Psoas muscle (tissue), 8 donors: ENCODE results near the gene SIGMAR1. TPM values are rescaled to one million over a fixed set of nuclear protein-coding genes. Genes with fewer than 3 reads are reported as not detected.
"Not testable (repeated sequence)": the region's sequence is repeated elsewhere in the genome, so short reads cannot be mapped to it uniquely, and the experiment has no call there.

Experiments used
- ATAC-seq, 4 donors: fragments of 200-7000 bp; cut with Tn5 transposase; one replicate each; pipeline ENCODE4 v1.9.1; 2020; ENCODE audit warnings: moderate library complexity in 3 of 4, mild to moderate bottlenecking in 2 of 4
- DNase-seq, 2 donors: peaks; one replicate each; pipeline ENCODE4 v3.0.0-alpha.2; 2020
- H3K27ac ChIP-seq: fragments of 200-600 bp; one replicate; pipeline ENCODE4 v1.8.0; 2022
- H3K27me3 ChIP-seq, 3 donors: fragments of 200-600 bp in 1 of 3; one replicate each; pipeline versions ENCODE4 v1.6.1 to v1.8.0; 2013 to 2022; ENCODE audit warnings: low read length in 2 of 3, mild to moderate bottlenecking in 2 of 3, moderate library complexity in 1 of 3; ENCODE audit not compliant: insufficient read depth in 3 of 3
- H3K36me3 ChIP-seq, 2 donors: fragments of 200-600 bp in 1 of 2; one replicate each; pipeline versions ENCODE4 v1.6.1 to v1.8.0; 2013 to 2022; ENCODE audit warnings: low read depth in 1 of 2, mild to moderate bottlenecking in 1 of 2, moderate library complexity in 1 of 2; ENCODE audit not compliant: insufficient read depth in 1 of 2
- H3K4me1 ChIP-seq: fragments of 200-600 bp; one replicate; pipeline ENCODE4 v1.8.0; 2022
- H3K4me3 ChIP-seq: fragments of 200-600 bp; one replicate; pipeline ENCODE4 v1.8.0; 2022; ENCODE audit warnings: mild to moderate bottlenecking
- H3K9me3 ChIP-seq: fragments of 200-600 bp; one replicate; pipeline ENCODE4 v1.8.0; 2022
- WGBS, 3 donors: extraction: QIAGEN DNeasy Blood & Tissue Kit; methylation state at CpG; one replicate each; pipeline versions ENCODE4 v1.1.6 to v1.1.7; 2013; 5-methylcytosine and 5-hydroxymethylcytosine counted together
- intact Hi-C, 2 donors: fragments of 100-400 bp; cut with DNase I; formaldehyde crosslinking; loops; one replicate each; pipeline versions ENCODE4 v1.11.0 to v1.14.2; 2022
- polyA plus RNA-seq, 3 donors: library from polyadenylated mRNA; stranded (reverse); fragments of 200-250 nt; gene quantifications; one replicate each; pipeline ENCODE4 v1.2.3, GENCODE V29; 2013
- total RNA-seq, 4 donors: library from RNA; stranded (reverse); fragmentation: NEBNext Ultra II Directional in 2 of 4; extraction: Animal tissue kit (Norgen Biotek cat#: 25700) in 2 of 4; gene quantifications; one replicate each; pipeline versions ENCODE4 v1.2.1 to v1.2.4, GENCODE V29; 2021 to 2023
- TF ChIP-seq, protein P1 (sequence below): fragments of 200-600 bp; IDR thresholded peaks from one replicate; pipeline ENCODE4 v1.8.0; 2022; ENCODE audit warnings: antibody characterized with exemption
- donor health status: healthy with polysubstance abuse.
- donor health status: DM: no; HTN: no; CAD: no; lungs with moderate emphysema.
- donor health status: Bipolar disorder and iron deficiency.
- donor health status: healthy.
- donor health status: DM: yes; HTN: yes; CAD: no.
- donor health status: DM: no; HTN: no; CAD: no.
- donor health status: DM: no; HTN: no; CAD: no.
- donor health status: DM: yes; HTN: yes; CAD: no.

Gene SIGMAR1
- total and polyA plus RNA-seq, 7 donors, result 13.0 to 50.1 (median 14.1) TPM

GRCh38 chr9:34646211-34647083 is 8.9 kb upstream of the SIGMAR1 start, which contains the start of gene GALT:
Gene GALT (plus strand): TSS chr9:34646675. CDS start chr9:34646705, 30 bp downstream.
- DNase-seq, result peak; percentile 97

DNA sequence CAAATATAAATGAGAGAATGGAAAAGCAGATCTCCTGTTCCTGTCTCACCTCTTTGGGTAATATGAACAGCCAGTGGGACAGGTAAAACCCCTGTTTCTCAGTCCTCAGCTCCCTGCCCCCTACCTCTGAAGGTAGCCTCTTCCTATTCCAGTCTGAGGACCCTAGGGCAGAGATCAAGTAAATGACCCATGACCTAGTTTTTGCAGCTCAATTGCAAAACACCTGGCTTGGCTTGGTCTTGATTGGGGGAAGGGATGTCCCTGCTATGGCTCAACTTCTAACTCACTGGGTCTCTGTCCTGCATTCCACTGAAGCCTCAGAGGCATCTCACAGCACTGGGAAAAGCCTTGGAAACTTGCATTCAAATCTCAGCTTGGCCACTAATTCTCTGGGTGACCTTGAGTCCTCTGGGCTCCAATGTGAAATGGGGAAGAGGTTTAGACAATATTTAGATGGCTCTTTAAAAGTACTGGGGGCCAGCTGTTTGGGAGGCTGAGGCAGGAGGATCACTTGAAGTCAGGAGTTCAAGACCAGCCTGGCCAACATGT is 7.3 kb upstream of the SIGMAR1 start:
- ATAC-seq (no peak), DNase-seq (no peak)
- Histone ChIP-seq H3K9me3 (no peaks in the 10 kb centered on the region), H3K27ac (no peak overlapping the region), H3K27me3 (no peaks in the 10 kb centered on the region), H3K4me1 (peaks cover 14% of the 10 kb centered on the region), H3K36me3 (peaks cover 0 to 20% of the 10 kb centered on the region in 2 donors), H3K4me3 (no peak overlapping the region)
- TF ChIP-seq, protein P1, sequence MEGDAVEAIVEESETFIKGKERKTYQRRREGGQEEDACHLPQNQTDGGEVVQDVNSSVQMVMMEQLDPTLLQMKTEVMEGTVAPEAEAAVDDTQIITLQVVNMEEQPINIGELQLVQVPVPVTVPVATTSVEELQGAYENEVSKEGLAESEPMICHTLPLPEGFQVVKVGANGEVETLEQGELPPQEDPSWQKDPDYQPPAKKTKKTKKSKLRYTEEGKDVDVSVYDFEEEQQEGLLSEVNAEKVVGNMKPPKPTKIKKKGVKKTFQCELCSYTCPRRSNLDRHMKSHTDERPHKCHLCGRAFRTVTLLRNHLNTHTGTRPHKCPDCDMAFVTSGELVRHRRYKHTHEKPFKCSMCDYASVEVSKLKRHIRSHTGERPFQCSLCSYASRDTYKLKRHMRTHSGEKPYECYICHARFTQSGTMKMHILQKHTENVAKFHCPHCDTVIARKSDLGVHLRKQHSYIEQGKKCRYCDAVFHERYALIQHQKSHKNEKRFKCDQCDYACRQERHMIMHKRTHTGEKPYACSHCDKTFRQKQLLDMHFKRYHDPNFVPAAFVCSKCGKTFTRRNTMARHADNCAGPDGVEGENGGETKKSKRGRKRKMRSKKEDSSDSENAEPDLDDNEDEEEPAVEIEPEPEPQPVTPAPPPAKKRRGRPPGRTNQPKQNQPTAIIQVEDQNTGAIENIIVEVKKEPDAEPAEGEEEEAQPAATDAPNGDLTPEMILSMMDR, result no peak
- intact Hi-C loops, result loop anchor here in 1 of 2 donors (5.0 kb wide), 1 partner anchor 57 kb away; no protein-coding TSS in a partner anchor

More at GRCh38 chr9:34646211-34647083, 8.9 kb upstream of the SIGMAR1 start, which contains the start of gene GALT:
- Histone ChIP-seq H3K27ac (peak within 1 kb of the TSS; percentile 81), H3K36me3 (peaks cover 0 to 34% of the 10 kb centered on the region in 2 donors), H3K4me1 (peaks cover 21% of the 10 kb centered on the region), H3K27me3 (no peaks in the 10 kb centered on the region), H3K4me3 (peak within 1 kb of the TSS; percentile 74), H3K9me3 (no peaks in the 10 kb centered on the region)
- 4 to 6% (median 5%) methylated on average over 37 to 43 of the region's 43 CpGs for WGBS, 3 donors
- intact Hi-C loops, result loop anchor here in 1 of 2 donors (5.0 kb wide), 1 partner anchor 56 kb away; no protein-coding TSS in a partner anchor
- TF ChIP-seq, protein P1, result peak; percentile 28
- ATAC-seq, result peak; percentile 88 to 92 (median 90)

DNA sequence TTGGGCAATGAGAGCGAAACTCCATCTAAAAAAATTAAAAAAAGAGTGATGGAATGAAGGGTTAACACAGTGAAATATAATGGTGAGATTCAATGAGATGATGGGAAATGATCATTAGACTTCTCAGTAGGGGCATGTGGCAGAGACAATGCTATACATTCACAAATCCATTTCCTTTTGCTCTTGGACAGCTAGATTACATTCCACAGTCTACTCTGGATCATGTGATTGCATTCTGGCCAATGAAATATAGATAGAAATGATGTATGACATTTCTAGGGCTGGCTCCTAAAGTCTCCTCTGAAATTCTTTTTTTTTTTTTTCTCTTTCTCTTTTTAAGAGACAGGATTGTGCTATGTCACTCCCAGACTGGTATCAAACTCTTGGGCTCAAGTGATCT is 5.1 kb upstream of the SIGMAR1 start:
- Histone ChIP-seq H3K4me1 (peaks cover 11% of the 10 kb centered on the region), H3K27ac (no peak overlapping the region), H3K4me3 (no peak overlapping the region), H3K36me3 (no peaks in the 10 kb centered on the region), H3K9me3 (no peaks in the 10 kb centered on the region), H3K27me3 (no peaks in the 10 kb centered on the region)
- DNase-seq (no peak), ATAC-seq (no peak)
- TF ChIP-seq, protein P1, result no peak
- 92 to 100% (median 100%) methylated on average over 1 of the region's 1 CpG for WGBS, 3 donors
- intact Hi-C loops, result no loop called here

DNA sequence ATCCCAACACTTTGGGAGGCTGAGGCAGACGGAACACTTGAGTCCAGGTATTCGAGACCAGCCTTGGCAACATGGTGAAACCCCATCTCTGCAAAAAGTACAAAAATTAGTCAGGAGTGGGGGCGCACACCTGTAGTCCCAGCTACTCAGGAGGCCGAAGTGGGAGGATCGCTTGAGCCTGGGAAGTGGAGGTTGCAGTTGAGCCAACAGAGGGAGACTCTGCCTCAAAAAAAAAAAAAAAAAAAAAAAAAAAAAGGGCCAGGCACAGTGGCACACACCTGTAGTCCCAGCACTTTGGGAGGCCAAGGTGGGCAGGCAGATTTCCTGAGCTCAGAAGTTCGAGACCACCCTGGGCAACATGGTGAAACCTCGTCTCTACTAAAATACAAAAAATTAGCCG is 1.7 kb upstream of the SIGMAR1 start:
- H3K36me3 ChIP-seq, result peaks cover 0 to 12% of the 10 kb centered on the region in 2 donors
- DNase-seq, result peak in 1 of 2 donors; percentile 2

DNA sequence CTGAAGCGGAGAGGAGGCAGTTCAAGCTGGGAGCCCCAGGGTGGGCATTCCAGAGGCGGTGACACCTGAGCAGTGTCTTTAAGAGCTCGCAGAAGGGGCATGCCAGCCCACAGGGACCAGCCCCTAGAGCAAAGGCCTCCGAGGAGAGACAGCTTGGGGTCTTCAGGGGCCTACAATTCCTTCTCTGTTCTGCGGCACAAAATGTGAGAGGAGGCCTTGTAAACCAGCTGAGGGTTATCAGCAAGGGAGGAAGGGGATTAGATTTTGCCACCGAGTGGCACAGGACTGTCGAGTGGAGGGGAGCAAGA is 505 bp upstream of the SIGMAR1 start:
- H3K4me1 ChIP-seq, result peaks cover 26% of the 10 kb centered on the region
- H3K27me3 ChIP-seq, result no peaks in the 10 kb centered on the region
- H3K27ac ChIP-seq, result peak overlapping the region; percentile 91
- intact Hi-C loops, result no loop called here
- peaks cover 0 to 12% of the 10 kb centered on the region in 2 donors for H3K36me3 ChIP-seq
- ATAC-seq (no peak), DNase-seq (no peak)
- no peaks in the 10 kb centered on the region for H3K9me3 ChIP-seq
- H3K4me3 ChIP-seq, result peak overlapping the region; percentile 94
- 14 to 28% (median 22%) methylated on average over 7 of the region's 7 CpGs for WGBS, 3 donors
- TF ChIP-seq, protein P1, result no peak

More for the DNA sequence above, 1.7 kb upstream of the SIGMAR1 start:
- H3K4me3 ChIP-seq, ATAC-seq, H3K27ac ChIP-seq, intact Hi-C loops, H3K27me3 ChIP-seq, H3K9me3 ChIP-seq: not testable (repeated sequence)
- 85 to 91% (median 90%) methylated on average over 8 of the region's 8 CpGs for WGBS, 3 donors
- H3K4me1 ChIP-seq, result peaks cover 22% of the 10 kb centered on the region
